Stimulated activated CD8-positive, alpha-beta memory T cell treated with anti-CD3 and anti-CD28 coated beads, Interleukin-4, amount 100 ng/mL, for 1 hour (primary cell): ENCODE data around the gene BROX.
"Not testable (repeated sequence)": the region's sequence is repeated elsewhere in the genome, so short reads cannot be mapped to it uniquely, and the experiment has no call there.

Experiments
- DNase-seq, 2 donors: peaks; one replicate each; pipeline ENCODE4 v3.0.0-alpha.2; 2020; ENCODE audit warnings: low read depth in 2 of 2, low spot score in 1 of 2

BROX gene

GRCh38 chr1:222730866-222731265, 18.5 kb downstream of the BROX start:
- no peak for DNase-seq

GRCh38 chr1:222732216-222733159, 20.1 kb downstream of the BROX start:
- no peak for DNase-seq

GRCh38 chr1:222734740-222735139, 22.4 kb downstream of the BROX start:
- no peak for DNase-seq

- no peak for DNase-seq
These were observed 24.1 kb downstream of the BROX start for GRCh38 chr1:222736470-222736869.

GRCh38 chr1:222736972-222737371, 24.6 kb downstream of the BROX start, which contains the start of gene FAM177B:
TSS of gene FAM177B (plus strand) at chr1:222737202. CDS start at chr1:222746546, 9,344 bp downstream.
- DNase-seq, result no peak

GRCh38 chr1:222739465-222739864, 27.1 kb downstream of the BROX start:
- no peak for DNase-seq

- DNase-seq, result no peak
These were observed 27.6 kb downstream of the BROX start for GRCh38 chr1:222739929-222740328.

- DNase-seq, result not testable (repeated sequence)
These were observed 29.5 kb downstream of the BROX start for GRCh38 chr1:222741630-222742457.

- no peak for DNase-seq
These were observed 37.6 kb downstream of the BROX start for GRCh38 chr1:222749927-222750326.

GRCh38 chr1:222750651-222751050, 38.3 kb downstream of the BROX start:
- DNase-seq, result no peak

GRCh38 chr1:222751255-222751654, 38.9 kb downstream of the BROX start:
- no peak for DNase-seq

- DNase-seq, result no peak
These were observed 42.2 kb downstream of the BROX start for GRCh38 chr1:222754366-222755139.

- no peak for DNase-seq
These were observed 45.4 kb downstream of the BROX start for GRCh38 chr1:222757646-222758268.

GRCh38 chr1:222759451-222760035, 47.2 kb downstream of the BROX start:
- DNase-seq, result no peak

- no peak for DNase-seq
These were observed 48.7 kb downstream of the BROX start for GRCh38 chr1:222761083-222761482.

GRCh38 chr1:222762178-222762577, 49.8 kb downstream of the BROX start:
- DNase-seq, result not testable (repeated sequence)

GRCh38 chr1:222767152-222767571, 54.8 kb downstream of the BROX start:
- DNase-seq, result no peak

- DNase-seq, result no peak
These were observed 56.2 kb downstream of the BROX start for GRCh38 chr1:222768592-222768991.

- no peak for DNase-seq
These were observed 56.8 kb downstream of the BROX start for GRCh38 chr1:222769181-222769580.

- no peak for DNase-seq
These were observed 57.7 kb downstream of the BROX start for GRCh38 chr1:222769971-222770620.
